Bronchial epithelial cell (primary cell): ENCODE results near the gene SLC38A5. TPM values are rescaled to one million over a fixed set of nuclear protein-coding genes. Genes with fewer than 3 reads are reported as not detected.

Source experiments
- DNase-seq: peaks from one replicate; pipeline ENCODE4 v3.0.0-alpha.2; 2010; ENCODE audit warnings: low read depth
- FAIRE-seq: peaks from 2 replicates; lab custom pipeline; 2011; peaks lifted over from hg19 to GRCh38; lab: Jason Lieb, UNC
- H3K27me3 ChIP-seq: 2 replicates; pipeline ENCODE4 v1.5.1; 2011; ENCODE audit warnings: low read length; ENCODE audit not compliant: control insufficient read depth, insufficient read depth
- H3K36me3 ChIP-seq: 2 replicates; pipeline ENCODE4 v1.5.1; 2011; ENCODE audit warnings: low read length; ENCODE audit not compliant: control insufficient read depth, insufficient read depth
- H3K4me3 ChIP-seq: 2 replicates; pipeline ENCODE4 v1.5.1; 2011; ENCODE audit warnings: mild to moderate bottlenecking, low read depth, low read length, control low read depth
- total RNA-seq: library from RNA; depleted of rRNA; stranded (reverse); fragments of >200 nt; gene quantifications from 2 replicates; pipeline ENCODE4 v1.2.1, GENCODE V29; 2014
- TF ChIP-seq, protein P1 (sequence below): IDR thresholded peaks from 2 replicates; pipeline ENCODE4 v1.5.1; 2011; ENCODE audit warnings: mild to moderate bottlenecking, moderate library complexity, low read length, control low read depth, inconsistent platforms; ENCODE audit not compliant: insufficient read depth, severe bottlenecking

SLC38A5 gene
- total RNA-seq, 1 donor from 2014 or later, result 348 TPM

DNA sequence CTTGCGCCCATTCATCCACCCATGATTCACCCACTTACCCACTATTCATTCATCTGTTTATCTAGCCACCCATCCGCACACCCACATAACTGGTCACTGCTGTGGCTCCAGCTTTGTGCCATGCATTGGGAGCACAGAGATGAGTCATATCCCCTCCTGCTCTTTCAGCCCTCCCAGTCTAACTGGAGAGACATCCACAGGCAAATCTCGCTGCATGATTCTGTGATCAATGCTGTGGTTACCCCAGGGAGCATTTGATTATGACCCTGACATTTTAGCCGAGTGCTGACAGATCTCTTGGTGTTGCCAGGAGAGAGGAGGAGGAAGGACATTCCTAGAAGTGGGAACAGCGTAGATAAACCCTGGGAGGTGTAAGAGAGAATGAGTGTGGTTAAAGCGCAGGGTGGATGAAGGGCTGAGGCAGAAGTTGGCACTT is 28.3 kb upstream of the SLC38A5 start:
- DNase-seq (peak; percentile 84), FAIRE-seq (no peak)
- TF ChIP-seq, protein P1, sequence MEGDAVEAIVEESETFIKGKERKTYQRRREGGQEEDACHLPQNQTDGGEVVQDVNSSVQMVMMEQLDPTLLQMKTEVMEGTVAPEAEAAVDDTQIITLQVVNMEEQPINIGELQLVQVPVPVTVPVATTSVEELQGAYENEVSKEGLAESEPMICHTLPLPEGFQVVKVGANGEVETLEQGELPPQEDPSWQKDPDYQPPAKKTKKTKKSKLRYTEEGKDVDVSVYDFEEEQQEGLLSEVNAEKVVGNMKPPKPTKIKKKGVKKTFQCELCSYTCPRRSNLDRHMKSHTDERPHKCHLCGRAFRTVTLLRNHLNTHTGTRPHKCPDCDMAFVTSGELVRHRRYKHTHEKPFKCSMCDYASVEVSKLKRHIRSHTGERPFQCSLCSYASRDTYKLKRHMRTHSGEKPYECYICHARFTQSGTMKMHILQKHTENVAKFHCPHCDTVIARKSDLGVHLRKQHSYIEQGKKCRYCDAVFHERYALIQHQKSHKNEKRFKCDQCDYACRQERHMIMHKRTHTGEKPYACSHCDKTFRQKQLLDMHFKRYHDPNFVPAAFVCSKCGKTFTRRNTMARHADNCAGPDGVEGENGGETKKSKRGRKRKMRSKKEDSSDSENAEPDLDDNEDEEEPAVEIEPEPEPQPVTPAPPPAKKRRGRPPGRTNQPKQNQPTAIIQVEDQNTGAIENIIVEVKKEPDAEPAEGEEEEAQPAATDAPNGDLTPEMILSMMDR, result no peak
- Histone ChIP-seq H3K36me3 (no peaks in the 10 kb centered on the region), H3K4me3 (no peak overlapping the region), H3K27me3 (no peaks in the 10 kb centered on the region)

DNA sequence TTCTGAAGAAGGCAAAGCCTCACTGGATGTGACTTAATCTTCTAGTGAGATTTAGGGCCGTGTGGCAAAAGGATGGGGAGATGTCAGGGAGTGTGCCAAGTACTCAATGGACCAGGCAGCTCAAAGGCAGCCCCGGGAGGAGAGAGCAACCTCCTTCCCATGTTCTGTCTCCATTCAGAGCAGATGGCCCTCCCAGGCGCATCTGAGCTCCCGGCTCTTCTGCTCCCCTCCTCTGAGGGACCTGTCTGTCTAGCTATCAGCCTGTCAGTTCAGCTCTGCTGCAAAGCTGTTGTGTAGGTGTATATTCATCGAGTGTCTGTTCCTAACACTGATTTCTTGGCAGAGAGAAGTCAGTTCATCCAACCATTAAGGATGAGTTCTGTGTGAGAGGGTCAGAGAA is 27.8 kb upstream of the SLC38A5 start:
- H3K27me3 ChIP-seq, result no peaks in the 10 kb centered on the region
- no peak overlapping the region for H3K4me3 ChIP-seq
- FAIRE-seq, result no peak
- H3K36me3 ChIP-seq, result no peaks in the 10 kb centered on the region
- TF ChIP-seq, protein P1, result no peak
- no peak for DNase-seq

GRCh38 chrX:48496660-48497059 is 26.6 kb upstream of the SLC38A5 start:
- Histone ChIP-seq H3K27me3 (no peaks in the 10 kb centered on the region), H3K4me3 (no peak overlapping the region), H3K36me3 (no peaks in the 10 kb centered on the region)
- DNase-seq, result no peak
- no peak for FAIRE-seq
- TF ChIP-seq, protein P1, result no peak

- no peaks in the 10 kb centered on the region for H3K27me3 ChIP-seq
- no peak for FAIRE-seq
- DNase-seq, result no peak
- H3K36me3 ChIP-seq, result no peaks in the 10 kb centered on the region
- TF ChIP-seq, protein P1, result peak; percentile 52
- H3K4me3 ChIP-seq, result no peak overlapping the region
Measured at GRCh38 chrX:48493890-48494364, 23.9 kb upstream of the SLC38A5 start.

DNA sequence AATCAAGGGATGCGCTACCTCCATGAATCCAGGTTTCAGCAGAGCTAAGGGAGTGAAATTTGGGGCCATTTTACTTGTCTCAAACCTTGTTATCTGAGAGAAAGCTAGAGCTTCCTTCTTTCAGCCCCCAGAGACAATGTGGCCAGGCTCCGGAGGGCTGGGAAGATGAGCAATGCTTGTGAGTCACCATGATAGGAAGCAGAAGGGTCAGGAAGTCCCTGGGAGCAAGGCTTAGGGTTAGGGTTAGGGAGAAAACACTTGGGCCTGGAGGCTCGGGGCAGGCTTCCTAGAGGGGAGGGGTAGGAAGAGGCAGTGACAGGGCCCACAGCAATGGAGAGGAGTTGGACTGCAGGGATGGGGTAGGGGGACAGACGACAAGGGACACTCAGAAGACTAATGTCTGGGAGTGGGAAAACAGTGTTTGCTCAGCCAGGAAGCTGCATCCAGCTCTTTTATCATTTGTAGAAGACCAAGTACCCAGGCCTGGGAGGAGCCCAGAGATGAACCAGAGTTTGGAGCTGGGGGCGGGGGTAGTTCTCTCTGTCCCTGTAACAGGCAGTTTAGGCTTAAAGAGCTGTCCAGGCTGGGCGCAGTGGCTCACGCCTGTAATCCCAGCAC is 22.3 kb upstream of the SLC38A5 start:
- DNase-seq (peak; percentile 55), FAIRE-seq (no peak)
- TF ChIP-seq, protein P1, result no peak
- H3K27me3 ChIP-seq, result no peaks in the 10 kb centered on the region
- H3K36me3 ChIP-seq, result no peaks in the 10 kb centered on the region
- no peak overlapping the region for H3K4me3 ChIP-seq

DNA sequence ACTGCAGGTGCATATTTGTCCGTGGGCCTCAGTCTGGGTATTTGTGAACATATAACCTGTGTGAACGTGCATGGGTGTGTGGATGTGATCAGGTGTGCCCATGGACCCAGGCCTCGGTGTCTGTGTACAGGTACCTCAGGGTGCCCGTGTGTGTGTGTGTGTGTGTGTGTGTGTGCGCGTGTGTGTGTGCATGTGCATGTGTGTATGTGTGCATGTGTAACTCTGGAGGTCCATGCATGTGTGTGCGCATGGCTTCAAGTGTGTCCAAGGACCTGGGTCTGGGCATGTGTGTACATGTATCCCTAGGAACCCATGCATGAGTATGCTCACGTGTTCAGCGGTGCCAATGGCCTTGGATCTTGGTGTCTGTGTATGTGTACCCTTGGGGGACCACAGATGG is 21.7 kb upstream of the SLC38A5 start:
- FAIRE-seq, result peak; percentile 60
- TF ChIP-seq, protein P1, result no peak

More for the DNA sequence above, 21.7 kb upstream of the SLC38A5 start:
- Histone ChIP-seq H3K36me3 (no peaks in the 10 kb centered on the region), H3K4me3 (no peak overlapping the region), H3K27me3 (no peaks in the 10 kb centered on the region)
- DNase-seq, result no peak
